ENCODE measurements around the gene STX3.

Gene STX3

GRCh38 chr11:59754859-59755700, at the start of gene STX3:
TSS of gene STX3 (plus strand) at chr11:59755376. CDS start at chr11:59755606, 230 bp downstream.
- DNase-seq: peak; percentile 82

- DNase-seq: no peak
Observed at GRCh38 chr11:59706518-59707285, 48.5 kb upstream of the STX3 start.

- DNase-seq: no peak
Observed at GRCh38 chr11:59707371-59707770, 47.8 kb upstream of the STX3 start.

- DNase-seq: no peak
Observed at GRCh38 chr11:59708537-59708936, 46.6 kb upstream of the STX3 start.

- DNase-seq: no peak
Observed at GRCh38 chr11:59710136-59710847, 44.9 kb upstream of the STX3 start.

- DNase-seq: no peak
Observed at GRCh38 chr11:59713745-59714144, 41.4 kb upstream of the STX3 start, which contains the start of gene OR10V1. TSS of gene OR10V1 (minus strand) at chr11:59713845. CDS start at chr11:59713845, 0 bp downstream.

GRCh38 chr11:59716051-59716450, 39.1 kb upstream of the STX3 start:
- DNase-seq: no peak

- no peak for DNase-seq
Observed at GRCh38 chr11:59719556-59719955, 35.6 kb upstream of the STX3 start.

GRCh38 chr11:59724066-59724465, 31.1 kb upstream of the STX3 start:
- DNase-seq: no peak

GRCh38 chr11:59727426-59727825, 27.8 kb upstream of the STX3 start:
- DNase-seq: no peak

- no peak for DNase-seq
Observed at GRCh38 chr11:59728154-59728553, 27.0 kb upstream of the STX3 start.

- DNase-seq: no peak
Observed at GRCh38 chr11:59728913-59729312, 26.3 kb upstream of the STX3 start.

GRCh38 chr11:59729834-59730233, 25.3 kb upstream of the STX3 start:
- no peak for DNase-seq

GRCh38 chr11:59730896-59731565, 24.1 kb upstream of the STX3 start:
- no peak for DNase-seq

GRCh38 chr11:59746111-59746510, 9.1 kb upstream of the STX3 start:
- DNase-seq: no peak

- peak; percentile 73 for DNase-seq
Observed at GRCh38 chr11:59753650-59754493, 1.3 kb upstream of the STX3 start.

GRCh38 chr11:59754494-59754858, 700 bp upstream of the STX3 start:
- DNase-seq: peak; percentile 56

GRCh38 chr11:59755701-59756557, 753 bp downstream of the STX3 start:
- peak; percentile 48 for DNase-seq

GRCh38 chr11:59756558-59756840, 1.3 kb downstream of the STX3 start:
- no peak for DNase-seq

- DNase-seq: no peak
Observed at GRCh38 chr11:59756845-59757244, 1.7 kb downstream of the STX3 start.

GRCh38 chr11:59758401-59759037, 3.3 kb downstream of the STX3 start:
- no peak for DNase-seq

Measured in NCI-H526 treated with DMSO at 0.1 percent for 48 hours (cell line).